HUES64 (cell line): Measurements from ENCODE around the gene SDK1.

Source experiments
- H3K27ac ChIP-seq: 2 replicates; pipeline ENCODE4 v1.7.0; 2013; ENCODE audit warnings: low read depth, low read length, inconsistent platforms
- H3K27me3 ChIP-seq: 2 replicates; pipeline ENCODE4 v1.6.1; 2013; ENCODE audit warnings: mild to moderate bottlenecking, low read length; ENCODE audit not compliant: insufficient read depth
- H3K36me3 ChIP-seq: 2 replicates; pipeline ENCODE4 v1.6.1; 2013; ENCODE audit warnings: mild to moderate bottlenecking, low read length; ENCODE audit not compliant: insufficient read depth
- H3K4me1 ChIP-seq: 2 replicates; pipeline ENCODE4 v1.6.1; 2013; ENCODE audit warnings: mild to moderate bottlenecking, low read length, moderate library complexity; ENCODE audit not compliant: insufficient read depth
- H3K4me3 ChIP-seq: 2 replicates; pipeline ENCODE4 v1.5.1; 2013; ENCODE audit warnings: mild to moderate bottlenecking, low read length, moderate library complexity
- H3K9ac ChIP-seq: 2 replicates; pipeline ENCODE4 v1.6.1; 2013; ENCODE audit warnings: mild to moderate bottlenecking, low read depth, low read length
- H3K9me3 ChIP-seq: 2 replicates; pipeline ENCODE4 v1.6.1; 2013; ENCODE audit warnings: low read depth, low read length; ENCODE audit not compliant: insufficient read depth
- WGBS: fragments of 150-250, 120-280 bp; methylation state at CpG from one replicate; pipeline ENCODE4 v1.1.7; 2013; ENCODE audit warnings: missing lambda C conversion rate; 5-methylcytosine and 5-hydroxymethylcytosine counted together

Gene SDK1

DNA sequence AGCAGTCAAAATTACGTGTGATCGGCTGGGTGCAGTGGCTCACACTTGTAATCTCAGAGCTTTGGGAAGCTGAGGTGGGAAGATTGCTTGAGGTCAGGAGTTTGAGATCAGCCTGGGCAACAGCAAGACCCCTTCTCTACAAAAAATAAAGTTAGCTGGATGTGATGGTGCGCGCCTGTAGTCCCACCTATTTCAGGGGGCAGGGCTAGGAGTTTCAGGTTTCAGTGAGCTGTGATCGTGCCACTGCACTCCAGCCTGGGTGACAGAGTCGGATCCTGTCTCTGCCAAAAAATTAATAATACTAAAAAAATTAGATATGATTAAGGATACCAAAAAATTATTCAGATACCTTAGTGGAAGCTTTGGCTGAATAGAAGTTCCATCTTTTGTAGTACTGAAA lies 136.4 kb downstream of the SDK1 start:
- no peak overlapping the region for H3K4me3 ChIP-seq
- no peaks in the 10 kb centered on the region for H3K36me3 ChIP-seq
- 79% methylated on average over 5 of the region's 6 CpGs for WGBS
- no peaks in the 10 kb centered on the region for H3K9me3 ChIP-seq
- H3K27me3 ChIP-seq: no peaks in the 10 kb centered on the region
- H3K27ac ChIP-seq: no peak overlapping the region
- H3K4me1 ChIP-seq: peaks cover 15% of the 10 kb centered on the region; the same call in 1 of the 2 replicates
- H3K9ac ChIP-seq: no peak overlapping the region

DNA sequence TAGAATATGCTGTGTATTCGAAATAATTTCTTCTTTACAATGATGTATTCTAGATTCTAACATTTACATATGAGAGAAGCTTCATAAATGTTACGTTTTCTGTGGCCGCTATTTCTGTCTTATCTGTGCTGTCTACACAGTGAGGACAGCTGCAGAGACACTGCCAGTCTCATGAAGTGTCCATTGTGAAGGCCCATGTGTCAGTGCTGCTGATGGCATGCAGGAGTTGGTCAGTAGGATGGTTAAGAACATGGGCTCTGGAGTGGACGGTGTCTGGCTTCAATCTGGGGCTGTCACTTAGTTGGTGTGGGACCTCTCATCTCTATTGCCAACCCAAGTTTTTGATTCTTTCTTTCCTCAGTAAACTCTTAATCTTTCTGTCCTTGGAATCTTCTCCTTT lies 137.3 kb downstream of the SDK1 start:
- H3K4me3 ChIP-seq: no peak overlapping the region
- H3K27me3 ChIP-seq: no peaks in the 10 kb centered on the region
- no peak overlapping the region for H3K9ac ChIP-seq
- H3K4me1 ChIP-seq: peaks cover 15% of the 10 kb centered on the region; the same call in 1 of the 2 replicates
- no peaks in the 10 kb centered on the region for H3K9me3 ChIP-seq
- WGBS: 93% methylated on average over 3 of the region's 4 CpGs
- no peaks in the 10 kb centered on the region for H3K36me3 ChIP-seq
- H3K27ac ChIP-seq: no peak overlapping the region

DNA sequence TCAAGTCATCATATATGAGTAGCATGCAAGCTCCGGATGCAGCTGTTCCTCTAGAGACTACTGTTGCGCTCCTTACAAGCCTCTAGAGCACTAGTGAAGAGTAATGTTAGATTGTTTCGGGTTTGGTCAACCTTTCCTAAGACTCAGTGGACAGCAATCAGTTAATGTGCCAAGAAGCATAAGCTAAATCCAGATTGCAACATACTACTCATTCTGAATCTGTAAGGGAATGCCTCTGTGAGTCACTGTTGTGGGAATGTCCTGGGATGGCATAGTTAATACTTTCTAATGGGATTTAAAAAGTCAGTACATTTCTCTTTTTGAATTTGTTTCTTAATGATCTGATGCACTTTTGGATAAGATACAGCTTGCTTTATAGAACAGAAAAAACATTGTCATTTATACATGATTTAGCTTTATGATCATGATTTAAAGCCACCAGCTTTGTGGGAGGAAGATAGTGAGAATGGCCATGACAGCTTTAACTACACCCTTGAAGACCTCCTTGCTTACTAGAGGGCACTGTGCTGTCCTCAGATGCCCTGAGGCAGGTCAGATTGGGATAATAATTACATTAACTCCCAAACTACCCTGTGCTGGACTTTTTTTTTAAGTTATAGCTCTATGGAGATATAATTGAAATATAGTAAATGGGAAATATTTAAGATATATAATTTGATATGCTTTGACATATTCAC lies 138.4 kb downstream of the SDK1 start:
- no peak overlapping the region for H3K9ac ChIP-seq
- no peaks in the 10 kb centered on the region for H3K9me3 ChIP-seq
- H3K36me3 ChIP-seq: no peaks in the 10 kb centered on the region
- H3K4me3 ChIP-seq: no peak overlapping the region
- H3K4me1 ChIP-seq: peaks cover 15% of the 10 kb centered on the region; the same call in 1 of the 2 replicates
- 85% methylated on average over 3 of the region's 3 CpGs for WGBS
- no peak overlapping the region for H3K27ac ChIP-seq
- H3K27me3 ChIP-seq: no peaks in the 10 kb centered on the region

DNA sequence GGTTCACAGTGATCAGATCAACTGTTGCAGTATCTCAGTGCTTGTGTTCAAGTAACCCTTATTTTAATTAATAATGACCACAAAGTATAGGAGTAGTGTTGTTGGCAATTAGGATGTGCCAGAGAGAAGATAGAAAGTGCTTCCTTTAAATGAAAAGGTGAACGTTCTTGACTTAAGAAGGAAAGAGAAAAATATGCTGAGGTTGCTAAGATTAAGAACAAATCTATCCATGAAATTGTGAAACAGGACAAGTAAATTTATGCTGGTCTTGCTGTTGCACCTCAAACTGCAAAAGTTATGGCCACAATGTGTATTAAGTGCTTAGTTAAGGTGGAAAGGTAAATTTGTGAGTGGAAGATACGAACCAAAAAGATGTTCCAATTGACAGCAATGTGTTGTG lies 139.5 kb downstream of the SDK1 start:
- Histone ChIP-seq H3K36me3 (no peaks in the 10 kb centered on the region), H3K27ac (no peak overlapping the region), H3K4me1 (peaks cover 15% of the 10 kb centered on the region; the same call in 1 of the 2 replicates), H3K9me3 (no peaks in the 10 kb centered on the region), H3K9ac (no peak overlapping the region), H3K4me3 (no peak overlapping the region), H3K27me3 (no peaks in the 10 kb centered on the region)
- WGBS: 46% methylated on average over 2 of the region's 2 CpGs

DNA sequence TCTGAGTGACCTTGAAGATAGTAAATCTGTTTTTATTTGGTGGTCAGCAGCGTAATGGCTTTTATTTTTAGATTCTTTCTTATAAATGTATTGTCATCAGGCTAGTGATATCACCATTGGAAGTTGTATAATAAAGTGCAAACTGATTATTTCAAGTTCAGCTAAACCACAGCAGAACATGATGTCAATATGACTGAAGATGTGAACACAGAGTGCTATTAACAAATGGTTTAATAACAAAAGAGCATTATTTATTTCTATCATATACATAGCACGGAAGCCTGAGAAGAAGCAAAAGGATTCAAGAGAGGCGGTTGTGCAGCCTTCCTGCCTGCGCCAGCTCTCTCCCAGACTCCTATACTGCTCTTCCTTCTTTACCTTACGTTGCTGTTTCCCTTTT lies 142.7 kb downstream of the SDK1 start:
- WGBS: 94% methylated on average over 5 of the region's 5 CpGs
- peaks cover 7% of the 10 kb centered on the region; the same call in 1 of the 2 replicates for H3K4me1 ChIP-seq
- no peaks in the 10 kb centered on the region for H3K27me3 ChIP-seq
- no peak overlapping the region for H3K9ac ChIP-seq
- H3K4me3 ChIP-seq: no peak overlapping the region
- H3K36me3 ChIP-seq: no peaks in the 10 kb centered on the region
- no peak overlapping the region for H3K27ac ChIP-seq
- peaks cover 3% of the 10 kb centered on the region; the same call in 1 of the 2 replicates for H3K9me3 ChIP-seq

GRCh38 chr7:3446786-3447185 lies 145.7 kb downstream of the SDK1 start:
- 97% methylated on average over 2 of the region's 2 CpGs for WGBS
- Histone ChIP-seq H3K36me3 (no peaks in the 10 kb centered on the region), H3K27ac (no peak overlapping the region), H3K4me3 (no peak overlapping the region), H3K9me3 (peaks cover 3% of the 10 kb centered on the region; the same call in 1 of the 2 replicates), H3K4me1 (peaks cover 8% of the 10 kb centered on the region; the same call in 1 of the 2 replicates), H3K27me3 (no peaks in the 10 kb centered on the region), H3K9ac (no peak overlapping the region)

DNA sequence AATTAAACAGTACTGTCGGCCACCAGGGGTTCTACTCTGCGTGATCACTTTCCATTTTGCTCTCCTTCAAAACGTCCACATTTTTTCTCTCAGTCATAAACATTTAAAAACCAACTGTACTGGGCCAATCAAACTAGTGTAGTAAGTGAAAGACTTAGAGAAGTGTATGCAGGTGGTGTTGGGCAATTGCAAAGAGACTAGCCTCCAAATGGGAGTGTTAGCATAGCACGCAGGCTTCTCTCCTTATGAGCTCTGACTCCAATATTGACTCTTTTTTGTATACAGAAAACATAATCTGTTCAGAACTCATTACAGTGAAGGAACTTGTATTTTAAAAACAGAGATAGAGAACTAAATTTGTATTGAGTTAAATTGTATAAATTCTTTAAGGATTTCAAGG lies 150.6 kb downstream of the SDK1 start:
- H3K27ac ChIP-seq: no peak overlapping the region
- H3K27me3 ChIP-seq: no peaks in the 10 kb centered on the region
- H3K9me3 ChIP-seq: no peaks in the 10 kb centered on the region
- 84% methylated on average over 4 of the region's 4 CpGs for WGBS
- no peak overlapping the region for H3K4me3 ChIP-seq
- H3K36me3 ChIP-seq: no peaks in the 10 kb centered on the region
- H3K9ac ChIP-seq: no peak overlapping the region
- H3K4me1 ChIP-seq: peaks cover 8% of the 10 kb centered on the region; the same call in 1 of the 2 replicates

- Histone ChIP-seq H3K4me3 (no peak overlapping the region), H3K9me3 (no peaks in the 10 kb centered on the region), H3K36me3 (no peaks in the 10 kb centered on the region), H3K9ac (no peak overlapping the region), H3K27me3 (no peaks in the 10 kb centered on the region), H3K27ac (no peak overlapping the region), H3K4me1 (peaks cover 8% of the 10 kb centered on the region; the same call in 1 of the 2 replicates)
- 87% methylated on average over 3 of the region's 3 CpGs for WGBS
Measured at GRCh38 chr7:3453398-3453797, 152.3 kb downstream of the SDK1 start.

GRCh38 chr7:3455806-3456595 lies 154.9 kb downstream of the SDK1 start:
- Histone ChIP-seq H3K36me3 (no peaks in the 10 kb centered on the region), H3K27ac (no peak overlapping the region), H3K4me3 (no peak overlapping the region), H3K9ac (no peak overlapping the region), H3K27me3 (no peaks in the 10 kb centered on the region), H3K9me3 (no peaks in the 10 kb centered on the region), H3K4me1 (no peaks in the 10 kb centered on the region)
- WGBS: 100% methylated on average over 1 of the region's 1 CpG

DNA sequence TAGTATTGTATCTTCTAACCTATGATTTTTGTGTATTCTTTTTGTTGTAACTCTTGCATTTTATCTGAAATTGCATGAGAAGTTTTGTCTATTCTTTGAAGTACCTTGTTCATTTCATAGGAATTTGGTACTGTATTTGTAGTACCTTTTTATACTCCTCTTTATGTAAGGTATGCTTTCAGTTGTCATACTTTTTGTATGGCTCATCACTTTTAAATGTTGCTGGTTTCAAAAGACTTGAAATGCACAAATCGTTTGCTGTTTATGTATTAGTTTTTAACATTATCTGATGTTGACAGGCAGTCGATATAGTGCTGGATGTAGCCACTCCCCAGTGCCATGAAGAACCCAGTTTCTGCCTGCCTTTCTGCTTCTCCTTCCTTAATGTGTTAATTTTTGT lies 158.1 kb downstream of the SDK1 start:
- H3K9me3 ChIP-seq: no peaks in the 10 kb centered on the region
- H3K27ac ChIP-seq: no peak overlapping the region
- no peak overlapping the region for H3K9ac ChIP-seq
- H3K27me3 ChIP-seq: no peaks in the 10 kb centered on the region
- no peaks in the 10 kb centered on the region for H3K4me1 ChIP-seq
- no peaks in the 10 kb centered on the region for H3K36me3 ChIP-seq
- WGBS: 93% methylated on average over 2 of the region's 2 CpGs
- no peak overlapping the region for H3K4me3 ChIP-seq

- Histone ChIP-seq H3K36me3 (no peaks in the 10 kb centered on the region), H3K27ac (no peak overlapping the region), H3K9me3 (no peaks in the 10 kb centered on the region), H3K4me1 (no peaks in the 10 kb centered on the region), H3K27me3 (no peaks in the 10 kb centered on the region), H3K9ac (no peak overlapping the region), H3K4me3 (no peak overlapping the region)
- WGBS: 94% methylated on average over 7 of the region's 8 CpGs
Measured at GRCh38 chr7:3461923-3462322, 160.9 kb downstream of the SDK1 start.
